Subcutaneous adipose tissue (tissue), 4 donors: Measurements from ENCODE around the gene GOLGA6C. TPM values are rescaled to one million over a fixed set of nuclear protein-coding genes. Genes with fewer than 3 reads are reported as not detected.
"Not testable (repeated sequence)": the region's sequence is repeated elsewhere in the genome, so short reads cannot be mapped to it uniquely, and the experiment has no call there.

Experiments
- total RNA-seq, 4 donors: library from RNA; depleted of rRNA; stranded (reverse); fragments of >200 nt; gene quantifications; one replicate each; pipeline ENCODE4 v1.1.0, GENCODE V29; 2016
- TF ChIP-seq, protein P1 (sequence below): fragments of 450-650 bp; IDR thresholded peaks from one replicate; pipeline ENCODE4 v1.5.1; 2016; ENCODE audit warnings: low read depth, mild to moderate bottlenecking, control low read depth, antibody characterized with exemption, moderate library complexity

GOLGA6C gene
- total RNA-seq, 4 donors from 2014 or later, result 0.44 TPM; not detected in 3

DNA sequence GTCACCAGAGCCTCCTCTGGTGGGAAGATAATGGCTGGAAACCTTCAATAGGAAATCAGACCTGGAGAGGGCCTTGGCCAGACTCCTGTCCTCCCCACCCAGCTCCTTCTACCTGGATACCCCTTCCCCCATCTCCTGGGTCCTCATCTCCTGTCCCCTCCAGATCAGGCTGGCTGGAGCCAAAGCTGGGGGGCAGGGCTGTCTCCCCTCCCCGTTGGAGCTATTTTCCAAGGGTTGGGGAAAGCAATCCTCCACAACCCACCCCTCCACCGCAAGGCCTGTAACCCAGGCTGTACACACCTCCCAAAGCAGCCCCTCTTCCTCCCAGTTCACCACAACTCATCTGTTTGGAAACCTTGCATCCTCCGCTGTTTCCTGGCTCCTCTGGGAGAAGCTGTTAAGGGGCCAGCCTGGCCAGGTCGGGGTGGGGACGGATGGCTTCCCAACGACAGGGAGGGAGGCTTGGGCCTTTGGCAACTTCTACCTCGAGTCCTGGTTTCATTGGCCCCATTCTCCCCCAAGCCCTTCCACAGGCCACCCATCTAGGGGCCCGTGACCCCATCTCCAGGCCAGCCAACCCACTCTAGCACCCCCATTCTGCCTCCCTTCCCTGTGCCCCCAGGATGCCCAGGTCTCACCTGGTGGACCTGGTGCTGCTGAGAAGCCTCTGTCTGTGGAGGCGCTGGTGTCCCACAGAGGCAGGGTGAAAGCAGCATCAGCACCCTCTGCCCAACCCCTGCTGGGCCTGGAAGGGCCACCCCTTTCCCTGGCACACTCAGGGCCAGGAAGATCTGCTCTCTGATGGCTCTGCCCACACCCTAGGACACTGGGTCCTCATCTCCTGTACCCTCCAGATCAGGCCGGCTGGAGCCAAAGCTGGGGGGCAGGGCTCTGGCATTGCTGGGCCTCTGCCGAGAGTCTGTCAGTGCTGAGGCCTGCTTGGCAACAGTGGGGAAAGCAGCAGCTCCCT is 22.1 kb upstream of the GOLGA6C start:
- TF ChIP-seq, protein P1, sequence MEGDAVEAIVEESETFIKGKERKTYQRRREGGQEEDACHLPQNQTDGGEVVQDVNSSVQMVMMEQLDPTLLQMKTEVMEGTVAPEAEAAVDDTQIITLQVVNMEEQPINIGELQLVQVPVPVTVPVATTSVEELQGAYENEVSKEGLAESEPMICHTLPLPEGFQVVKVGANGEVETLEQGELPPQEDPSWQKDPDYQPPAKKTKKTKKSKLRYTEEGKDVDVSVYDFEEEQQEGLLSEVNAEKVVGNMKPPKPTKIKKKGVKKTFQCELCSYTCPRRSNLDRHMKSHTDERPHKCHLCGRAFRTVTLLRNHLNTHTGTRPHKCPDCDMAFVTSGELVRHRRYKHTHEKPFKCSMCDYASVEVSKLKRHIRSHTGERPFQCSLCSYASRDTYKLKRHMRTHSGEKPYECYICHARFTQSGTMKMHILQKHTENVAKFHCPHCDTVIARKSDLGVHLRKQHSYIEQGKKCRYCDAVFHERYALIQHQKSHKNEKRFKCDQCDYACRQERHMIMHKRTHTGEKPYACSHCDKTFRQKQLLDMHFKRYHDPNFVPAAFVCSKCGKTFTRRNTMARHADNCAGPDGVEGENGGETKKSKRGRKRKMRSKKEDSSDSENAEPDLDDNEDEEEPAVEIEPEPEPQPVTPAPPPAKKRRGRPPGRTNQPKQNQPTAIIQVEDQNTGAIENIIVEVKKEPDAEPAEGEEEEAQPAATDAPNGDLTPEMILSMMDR, result no peak

DNA sequence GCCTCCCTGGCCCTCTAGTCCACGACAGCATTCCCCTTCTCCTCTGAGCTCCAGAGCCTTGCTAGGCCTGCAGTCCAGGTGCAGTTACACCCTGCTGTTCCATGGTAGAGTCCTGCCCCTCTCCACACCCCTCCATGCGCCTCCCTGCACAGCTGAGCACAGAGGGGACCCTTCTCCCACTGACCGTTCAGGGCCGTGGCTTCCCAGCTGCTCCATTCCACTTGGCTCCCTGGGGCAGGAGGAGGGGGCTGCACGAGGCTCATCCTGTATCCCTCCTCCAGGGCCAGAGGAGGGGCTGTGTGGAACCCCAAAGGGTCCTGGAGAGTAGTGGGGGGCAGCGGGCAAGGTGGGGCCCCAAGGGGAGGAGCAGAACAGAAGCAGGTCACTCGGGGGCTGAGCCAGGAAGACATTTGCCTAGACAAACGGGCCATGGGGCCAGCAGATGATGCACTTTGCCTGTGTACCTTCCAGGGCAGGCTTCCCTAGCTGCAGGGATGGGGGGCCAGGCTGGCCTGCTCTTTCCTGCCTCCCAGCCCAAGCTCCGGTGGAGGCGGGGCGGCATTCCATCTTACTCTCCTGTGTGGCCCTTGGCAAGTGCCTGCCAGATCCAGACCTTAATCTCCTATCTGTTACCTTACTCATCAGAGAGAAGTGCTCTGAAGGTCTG is 20.7 kb upstream of the GOLGA6C start:
- TF ChIP-seq, protein P1, result no peak

DNA sequence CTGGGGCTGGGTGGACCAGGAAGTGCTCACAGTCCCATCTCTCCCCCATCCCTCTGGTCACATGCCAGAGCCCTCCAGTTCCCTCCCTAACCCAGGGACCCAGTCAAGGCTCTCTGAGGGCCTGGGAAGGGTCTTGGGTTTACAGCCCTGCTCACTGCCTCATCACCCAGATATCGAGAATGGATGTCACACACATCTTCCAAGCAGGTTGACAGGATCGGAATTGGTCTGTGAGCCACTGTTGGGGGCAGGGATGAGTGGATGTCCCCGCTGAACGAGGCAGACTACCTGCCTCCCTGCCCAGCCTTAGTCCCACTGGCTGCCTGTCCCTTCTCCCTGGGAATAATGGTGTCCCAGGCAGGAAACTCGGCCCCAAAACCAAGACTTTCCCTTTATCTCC is 20.0 kb upstream of the GOLGA6C start:
- TF ChIP-seq, protein P1, result no peak

DNA sequence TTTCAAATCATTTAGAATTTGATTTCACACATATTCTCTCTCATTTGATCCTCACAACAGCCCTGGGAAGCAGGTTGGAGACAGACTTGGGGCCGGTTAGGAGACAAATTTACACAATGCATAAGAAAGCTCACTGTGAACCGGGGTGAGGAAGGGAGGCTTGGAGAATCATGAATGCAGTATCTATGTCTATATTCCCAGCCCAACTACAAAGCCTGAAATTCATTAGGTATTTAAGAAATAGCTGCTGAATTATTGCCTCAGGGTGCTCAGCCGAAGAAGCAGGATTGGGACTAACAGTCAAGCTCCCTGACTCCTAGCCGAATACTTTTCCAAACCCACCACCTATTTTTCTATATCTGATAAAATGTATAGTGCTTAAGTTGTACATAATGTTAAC is 8.4 kb upstream of the GOLGA6C start:
- TF ChIP-seq, protein P1, result no peak

DNA sequence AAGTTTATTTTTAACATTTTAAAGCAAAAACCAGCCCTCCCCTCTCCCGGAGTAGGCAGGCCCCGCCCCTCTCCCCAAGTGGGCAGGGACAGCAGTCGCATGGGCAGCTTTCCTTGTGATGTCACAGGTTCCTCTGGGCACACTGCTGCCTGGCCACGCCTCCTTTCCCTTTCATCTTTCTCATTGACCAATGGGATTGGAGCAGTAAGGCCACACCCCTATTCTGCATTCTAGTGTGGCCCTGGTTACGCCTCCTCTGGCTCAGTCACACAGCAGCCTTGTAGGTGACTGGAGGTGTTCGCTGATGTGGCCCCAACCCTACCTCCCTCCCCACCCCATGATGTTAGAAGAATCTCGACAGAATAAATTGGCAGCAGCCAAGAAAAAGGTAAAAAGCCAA is 24.4 kb downstream of the GOLGA6C start, which contains the start of gene GOLGA6D:
TSS of gene GOLGA6D (plus strand) at position 264 of the 400 bp plus-strand sequence. CDS start at position 305, 41 bp downstream.
- TF ChIP-seq, protein P1, result not testable (repeated sequence)

DNA sequence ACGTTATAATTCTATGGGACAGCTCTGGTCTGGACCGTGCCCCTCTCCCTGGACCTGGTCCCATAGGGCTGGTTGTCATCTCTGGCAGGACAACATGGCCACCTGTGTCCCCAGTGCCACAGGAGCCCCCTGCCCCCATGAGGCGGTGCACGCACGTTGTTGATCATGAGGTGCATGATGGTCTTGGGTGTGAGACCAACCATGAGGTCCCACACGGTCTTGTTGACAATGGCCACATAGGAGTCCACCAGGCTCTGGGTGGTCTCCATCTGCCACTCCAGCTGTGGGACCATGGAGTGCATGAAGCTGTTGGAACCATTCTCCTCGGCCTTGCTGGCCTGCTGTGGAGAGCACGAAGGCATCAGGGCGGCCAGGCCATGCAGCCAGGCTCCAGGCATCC is 44.2 kb downstream of the GOLGA6C start:
- TF ChIP-seq, protein P1, result no peak

DNA sequence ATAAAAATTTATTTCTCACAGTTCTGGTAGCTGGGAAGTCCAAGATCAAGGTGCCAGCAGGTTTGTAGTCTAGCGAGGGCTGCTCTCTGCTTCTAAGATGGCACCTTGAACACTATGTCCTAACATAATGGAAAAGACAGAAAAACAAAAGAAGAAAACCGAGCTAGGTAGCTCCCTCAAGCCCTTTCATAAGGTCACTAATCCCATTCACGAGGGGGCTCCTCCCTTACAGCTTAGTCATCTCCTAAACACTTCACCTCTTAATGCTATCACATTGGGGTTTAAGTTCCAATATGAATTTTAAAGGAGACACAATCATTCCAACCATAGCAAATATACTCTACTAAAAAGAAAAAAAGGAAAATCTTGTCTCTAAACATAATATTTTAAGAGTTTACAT is 48.1 kb downstream of the GOLGA6C start:
- TF ChIP-seq, protein P1, result no peak
